ENCODE results near the gene WDR77. TPM values are rescaled to one million over a fixed set of nuclear protein-coding genes. Genes with fewer than 3 reads are reported as not detected.
A peak's percentile ranks its signal among the peaks of the same experiment; 100 is the strongest.

The WDR77 gene
- total and polyA plus RNA-seq, 9 of the 15 experiments (the other 6 are each of a cell fraction or from before 2014, with no cell fraction given): 20.6 to 160 (median 75.3) TPM

DNA sequence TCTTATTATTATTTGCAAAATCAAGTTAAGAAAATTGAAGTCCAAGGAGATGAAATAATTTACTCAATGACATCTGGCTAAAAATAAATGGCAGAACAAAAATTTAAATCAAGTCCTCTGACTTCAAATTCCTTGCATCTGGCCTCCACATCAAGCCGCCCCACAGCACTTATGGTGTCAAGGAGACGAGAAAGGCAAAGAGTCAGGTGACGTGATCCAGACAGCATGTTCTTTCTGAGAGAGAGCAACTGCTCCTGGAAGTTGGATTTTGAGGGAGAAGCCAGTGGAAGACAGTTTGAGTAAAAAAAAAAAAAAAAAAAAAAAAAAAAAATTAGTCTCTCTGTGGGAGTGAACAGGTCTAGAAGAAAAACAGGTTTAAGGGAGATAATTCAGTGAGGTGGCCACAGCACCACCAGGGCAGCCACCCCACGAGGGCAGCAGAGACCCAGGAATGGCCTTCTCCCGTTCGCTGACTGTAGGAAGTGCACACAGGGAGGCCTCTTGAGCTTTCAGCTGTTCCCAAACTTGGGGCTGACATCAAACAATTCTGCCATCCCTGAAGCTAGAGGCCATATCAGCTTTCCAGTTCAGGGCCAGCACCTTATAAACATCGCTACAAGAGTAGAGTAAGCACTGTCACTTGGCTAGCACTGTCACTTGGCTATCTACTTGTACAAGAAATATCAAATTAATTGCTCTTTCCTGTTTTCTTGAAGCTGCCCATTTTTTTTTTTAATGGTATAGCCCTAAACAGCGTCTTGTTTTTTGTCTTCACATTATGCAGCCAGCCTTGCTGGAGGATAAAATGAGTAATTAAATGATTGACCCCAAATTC is 32.5 kb upstream of the WDR77 start (continued):
- TF ChIP-seq, protein P1, sequence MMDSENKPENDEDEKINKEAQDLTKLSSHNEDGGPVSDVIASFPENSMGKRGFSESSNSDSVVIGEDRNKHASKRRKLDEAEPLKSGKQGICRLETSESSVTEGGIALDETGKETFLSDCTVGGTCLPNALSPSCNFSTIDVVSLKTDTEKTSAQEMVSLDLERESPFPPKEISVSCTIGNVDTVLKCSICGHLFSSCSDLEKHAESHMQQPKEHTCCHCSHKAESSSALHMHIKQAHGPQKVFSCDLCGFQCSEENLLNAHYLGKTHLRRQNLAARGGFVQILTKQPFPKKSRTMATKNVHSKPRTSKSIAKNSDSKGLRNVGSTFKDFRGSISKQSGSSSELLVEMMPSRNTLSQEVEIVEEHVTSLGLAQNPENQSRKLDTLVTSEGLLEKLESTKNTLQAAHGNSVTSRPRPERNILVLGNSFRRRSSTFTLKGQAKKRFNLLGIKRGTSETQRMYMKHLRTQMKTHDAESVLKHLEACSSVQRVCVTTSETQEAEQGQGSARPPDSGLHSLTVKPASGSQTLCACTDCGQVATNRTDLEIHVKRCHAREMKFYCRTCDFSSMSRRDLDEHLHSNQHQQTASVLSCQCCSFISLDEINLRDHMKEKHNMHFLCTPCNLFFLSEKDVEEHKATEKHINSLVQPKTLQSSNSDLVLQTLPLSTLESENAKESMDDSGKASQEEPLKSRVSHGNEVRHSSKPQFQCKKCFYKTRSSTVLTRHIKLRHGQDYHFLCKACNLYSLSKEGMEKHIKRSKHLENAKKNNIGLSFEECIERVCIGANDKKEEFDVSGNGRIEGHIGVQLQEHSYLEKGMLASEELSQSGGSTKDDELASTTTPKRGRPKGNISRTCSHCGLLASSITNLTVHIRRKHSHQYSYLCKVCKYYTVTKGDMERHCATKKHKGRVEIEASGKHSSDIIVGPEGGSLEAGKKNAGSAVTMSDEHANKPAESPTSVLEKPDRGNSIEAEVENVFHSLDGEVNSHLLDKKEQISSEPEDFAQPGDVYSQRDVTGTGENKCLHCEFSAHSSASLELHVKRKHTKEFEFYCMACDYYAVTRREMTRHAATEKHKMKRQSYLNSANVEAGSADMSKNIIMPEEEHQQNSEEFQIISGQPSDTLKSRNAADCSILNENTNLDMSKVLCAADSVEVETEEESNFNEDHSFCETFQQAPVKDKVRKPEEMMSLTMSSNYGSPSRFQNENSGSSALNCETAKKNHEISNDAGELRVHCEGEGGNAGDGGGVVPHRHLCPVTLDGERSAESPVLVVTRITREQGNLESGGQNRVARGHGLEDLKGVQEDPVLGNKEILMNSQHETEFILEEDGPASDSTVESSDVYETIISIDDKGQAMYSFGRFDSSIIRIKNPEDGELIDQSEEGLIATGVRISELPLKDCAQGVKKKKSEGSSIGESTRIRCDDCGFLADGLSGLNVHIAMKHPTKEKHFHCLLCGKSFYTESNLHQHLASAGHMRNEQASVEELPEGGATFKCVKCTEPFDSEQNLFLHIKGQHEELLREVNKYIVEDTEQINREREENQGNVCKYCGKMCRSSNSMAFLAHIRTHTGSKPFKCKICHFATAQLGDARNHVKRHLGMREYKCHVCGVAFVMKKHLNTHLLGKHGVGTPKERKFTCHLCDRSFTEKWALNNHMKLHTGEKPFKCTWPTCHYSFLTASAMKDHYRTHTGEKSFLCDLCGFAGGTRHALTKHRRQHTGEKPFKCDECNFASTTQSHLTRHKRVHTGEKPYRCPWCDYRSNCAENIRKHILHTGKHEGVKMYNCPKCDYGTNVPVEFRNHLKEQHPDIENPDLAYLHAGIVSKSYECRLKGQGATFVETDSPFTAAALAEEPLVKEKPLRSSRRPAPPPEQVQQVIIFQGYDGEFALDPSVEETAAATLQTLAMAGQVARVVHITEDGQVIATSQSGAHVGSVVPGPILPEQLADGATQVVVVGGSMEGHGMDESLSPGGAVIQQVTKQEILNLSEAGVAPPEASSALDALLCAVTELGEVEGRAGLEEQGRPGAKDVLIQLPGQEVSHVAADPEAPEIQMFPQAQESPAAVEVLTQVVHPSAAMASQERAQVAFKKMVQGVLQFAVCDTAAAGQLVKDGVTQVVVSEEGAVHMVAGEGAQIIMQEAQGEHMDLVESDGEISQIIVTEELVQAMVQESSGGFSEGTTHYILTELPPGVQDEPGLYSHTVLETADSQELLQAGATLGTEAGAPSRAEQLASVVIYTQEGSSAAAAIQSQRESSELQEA (IDR thresholded peaks at IDR 0.05; ENCODE audit: low read depth): no peak
- TF ChIP-seq ZBTB7A (IDR thresholded peaks at IDR 0.05; ENCODE audit: borderline replicate concordance, control insufficient read depth, low read depth, low read length) (no peak), ZNF165 (CRISPR knock-in tag; IDR thresholded peaks at IDR 0.05; ENCODE audit: borderline replicate concordance) (no peak), SRF (CRISPR knock-in tag; IDR thresholded peaks at IDR 0.05) (peak in 1 of 2 experiments; percentile 61; a peak in 2 of 4 replicates), MLLT1 (IDR thresholded peaks at IDR 0.05) (no peak), ETS2 (tag; IDR thresholded peaks at IDR 0.05; ENCODE audit: borderline replicate concordance, poor library complexity, severe bottlenecking) (no peak), PML (IDR thresholded peaks at IDR 0.05; ENCODE audit: low read length) (no peak), POLR2G (IDR thresholded peaks at IDR 0.05; ENCODE audit: low read depth, low read length) (no peak), ZBTB1 (CRISPR knock-in tag; IDR thresholded peaks at IDR 0.05; ENCODE audit: borderline replicate concordance, low read depth) (no peak), DPF2 (IDR thresholded peaks at IDR 0.05) (no peak), NFYB (IDR thresholded peaks at IDR 0.05; ENCODE audit: extremely low read depth, insufficient read length) (no peak), MIER1 (IDR thresholded peaks at IDR 0.05; ENCODE audit: low read depth) (no peak), ZNF239 (CRISPR knock-in tag; IDR thresholded peaks at IDR 0.05) (no peak), DIDO1 (tag; IDR thresholded peaks at IDR 0.05; ENCODE audit: low read depth) (no peak)
